GM21381 (cell line): ENCODE results near the gene LMX1B.
"Not testable (repeated sequence)": the region's sequence is repeated elsewhere in the genome, so short reads cannot be mapped to it uniquely, and the experiment has no call there.

Experiments used
- ATAC-seq: cut with Tn5 transposase; IDR thresholded peaks from one replicate; pipeline ENCODE4 v1.9.1; 2021; ENCODE audit warnings: mild to moderate bottlenecking, moderate library complexity; ENCODE audit not compliant: unreplicated experiment

The LMX1B gene

GRCh38 chr9:126730592-126730991, 116.9 kb downstream of the LMX1B start:
- ATAC-seq: not testable (repeated sequence)

GRCh38 chr9:126733005-126733404, 119.3 kb downstream of the LMX1B start:
- ATAC-seq: no peak

- ATAC-seq: no peak
Observed at GRCh38 chr9:126734877-126735276, 121.1 kb downstream of the LMX1B start.

- ATAC-seq: no peak
Observed at GRCh38 chr9:126735482-126735881, 121.8 kb downstream of the LMX1B start.

- no peak for ATAC-seq
Observed at GRCh38 chr9:126738553-126738952, 124.8 kb downstream of the LMX1B start.

GRCh38 chr9:126743041-126743440, 129.3 kb downstream of the LMX1B start:
- no peak for ATAC-seq

GRCh38 chr9:126745574-126746411, 132.1 kb downstream of the LMX1B start:
- ATAC-seq: no peak
